WTC11 (cell line): ENCODE data around the gene ANKRD13D. TPM values are rescaled to one million over a fixed set of nuclear protein-coding genes. Genes with fewer than 3 reads are reported as not detected.

ENCODE experiments used
- ATAC-seq: fragments of 200-7000 bp; cut with Tn5 transposase; 2 replicates; pipeline ENCODE4 v1.10.0; 2021; ENCODE audit warnings: mild to moderate bottlenecking, moderate library complexity
- CTCF ChIA-PET: fragments of 300-600 bp; sonication (Branson Sonifier 250); formaldehyde crosslinking; loops from one replicate; lab custom pipeline; 2021; ENCODE audit warnings: antibody characterized with exemption; lab: Charles Lee
- POLR2A ChIA-PET: fragments of 350-600 bp; sonication (Branson Sonifier 250); formaldehyde crosslinking; loops from one replicate; lab custom pipeline; 2021; ENCODE audit warnings: antibody characterized with exemption; lab: Charles Lee
- DNase-seq: peaks from one replicate; pipeline ENCODE4 v3.0.0; 2021; ENCODE audit warnings: low spot score
- H3K27ac Mint-ChIP-seq: 2 replicates; pipeline ENCODE4 v1.8.0; 2021; ENCODE audit warnings: mixed read lengths
- H3K27me3 Mint-ChIP-seq: 2 replicates; pipeline ENCODE4 v1.8.0; 2021; ENCODE audit warnings: low read depth, mild to moderate bottlenecking, moderate library complexity, mixed read lengths
- H3K36me3 Mint-ChIP-seq: 2 replicates; pipeline ENCODE4 v1.8.0; 2021; ENCODE audit warnings: mixed read lengths
- H3K4me1 Mint-ChIP-seq: 2 replicates; pipeline ENCODE4 v1.8.0; 2022; ENCODE audit warnings: mixed read lengths
- H3K4me3 Mint-ChIP-seq: 2 replicates; pipeline ENCODE4 v1.8.0; 2021; ENCODE audit warnings: mild to moderate bottlenecking, moderate library complexity, mixed read lengths
- H3K9me3 Mint-ChIP-seq: 2 replicates; pipeline ENCODE4 v1.8.0; 2021; ENCODE audit warnings: mixed read lengths
- EMX1 ChIP-seq: fragments of 250-450 bp; sonication (Bioruptor Pico); IDR thresholded peaks from 2 replicates; pipeline ENCODE4 v1.8.0; 2021; ENCODE audit warnings: mild to moderate bottlenecking
- ETV6 ChIP-seq: sonication (generic); formaldehyde crosslinking; IDR thresholded peaks from 2 replicates; pipeline ENCODE4 v1.8.1; 2022; ENCODE audit warnings: mild to moderate bottlenecking, missing genetic modification reagents
- GABPB1 ChIP-seq: sonication (generic); formaldehyde crosslinking; IDR thresholded peaks from 2 replicates; pipeline ENCODE4 v1.8.1; 2023; ENCODE audit warnings: mild to moderate bottlenecking, missing genetic modification reagents
- MXD4 ChIP-seq: fragments of 250-450 bp; sonication (Bioruptor Pico); IDR thresholded peaks from 2 replicates; pipeline ENCODE4 v1.8.0; 2021; ENCODE audit warnings: mild to moderate bottlenecking, moderate library complexity, borderline replicate concordance
- MYBL2 ChIP-seq: sonication (generic); formaldehyde crosslinking; IDR thresholded peaks from 2 replicates; pipeline ENCODE4 v1.8.1; 2023; ENCODE audit warnings: mild to moderate bottlenecking, moderate library complexity, missing genetic modification reagents
- OVOL2 ChIP-seq: fragments of 250-450 bp; sonication (Bioruptor Pico); IDR thresholded peaks from 2 replicates; pipeline ENCODE4 v1.9.0; 2021; ENCODE audit warnings: mild to moderate bottlenecking, borderline replicate concordance
- RORB ChIP-seq: fragments of 250-450 bp; sonication (Bioruptor Pico); IDR thresholded peaks from 2 replicates; pipeline ENCODE4 v1.9.0; 2021; ENCODE audit warnings: mild to moderate bottlenecking
- ZNF121 ChIP-seq: sonication (generic); formaldehyde crosslinking; IDR thresholded peaks from 2 replicates; pipeline ENCODE4 v1.8.0; 2023; ENCODE audit warnings: missing genetic modification reagents
- ZNF317 ChIP-seq: sonication (generic); formaldehyde crosslinking; IDR thresholded peaks from 2 replicates; pipeline ENCODE4 v1.8.1; 2023; ENCODE audit warnings: low read depth, mild to moderate bottlenecking, moderate library complexity, missing genetic modification reagents, borderline replicate concordance
- total RNA-seq: library from RNA; stranded (reverse); gene quantifications from 3 replicates; pipeline ENCODE4 v1.2.3, GENCODE V29; 2021
- TF ChIP-seq, protein P1 (sequence below): fragments of 250-450 bp; sonication (Bioruptor Pico); IDR thresholded peaks from 2 replicates; pipeline ENCODE4 v1.9.0; 2021; ENCODE audit warnings: moderate library complexity, mild to moderate bottlenecking, inconsistent platforms, borderline replicate concordance
- TF ChIP-seq, protein P2 (sequence below): sonication (generic); formaldehyde crosslinking; IDR thresholded peaks from 2 replicates; pipeline ENCODE4 v1.8.0; 2022; ENCODE audit warnings: mild to moderate bottlenecking, missing genetic modification reagents
- TF ChIP-seq, protein P3 (sequence below): sonication (generic); formaldehyde crosslinking; IDR thresholded peaks from 2 replicates; pipeline ENCODE4 v1.8.1; 2023; ENCODE audit warnings: mild to moderate bottlenecking, missing genetic modification reagents, moderate library complexity
- TF ChIP-seq, protein P4 (sequence below): sonication (generic); formaldehyde crosslinking; IDR thresholded peaks from 2 replicates; pipeline ENCODE4 v1.8.0; 2023; ENCODE audit warnings: missing genetic modification reagents
- TF ChIP-seq, protein P5 (sequence below): sonication (generic); formaldehyde crosslinking; IDR thresholded peaks from 2 replicates; pipeline ENCODE4 v1.8.1; 2023; ENCODE audit warnings: mild to moderate bottlenecking, missing genetic modification reagents

The ANKRD13D gene
- total RNA-seq, 1 experiment from 2014 or later = 55.5 TPM

DNA sequence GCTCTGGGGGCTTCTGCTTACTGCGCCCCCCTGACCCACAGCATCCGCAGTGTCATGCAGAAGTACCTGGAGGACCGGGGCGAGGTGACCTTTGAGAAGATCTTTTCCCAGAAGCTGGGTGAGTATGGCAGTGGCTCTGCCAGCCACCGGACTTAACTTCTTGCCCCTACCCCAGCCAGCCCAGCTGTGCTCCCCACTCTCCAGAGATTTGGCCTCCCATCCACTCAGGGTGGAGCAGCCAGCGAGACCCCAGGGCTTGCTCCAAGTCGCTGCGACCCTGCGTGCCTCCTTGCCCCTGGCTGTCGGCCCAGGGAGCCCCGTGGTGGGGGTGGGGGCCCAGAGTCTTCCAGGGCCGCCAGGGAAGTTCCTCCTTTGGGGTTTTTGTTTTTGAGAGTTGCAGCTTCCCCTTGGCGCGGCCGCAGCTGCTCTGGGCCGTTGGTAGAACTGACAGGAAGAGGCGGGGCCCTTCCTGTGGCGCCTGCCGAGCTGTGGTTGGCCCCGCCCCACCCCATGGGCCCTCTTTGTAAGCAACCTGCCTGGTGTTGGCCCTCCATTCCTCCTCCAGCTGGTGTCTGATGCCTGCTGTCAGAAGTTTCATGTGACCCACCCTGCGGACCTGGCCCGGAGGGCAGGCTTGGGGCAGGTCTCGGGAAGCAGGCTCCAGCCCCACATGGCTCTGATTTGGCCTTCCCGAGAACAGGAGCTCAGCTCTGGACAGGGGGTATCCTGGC lies 11.7 kb upstream of the ANKRD13D start (continued):
- no peak for TF ChIP-seq ZNF317 (CRISPR knock-in tag)
- TF ChIP-seq MYBL2 = 0 out of 2 replicates have a peak, but pooled peaks have one; percentile 16
- TF ChIP-seq, protein P1, sequence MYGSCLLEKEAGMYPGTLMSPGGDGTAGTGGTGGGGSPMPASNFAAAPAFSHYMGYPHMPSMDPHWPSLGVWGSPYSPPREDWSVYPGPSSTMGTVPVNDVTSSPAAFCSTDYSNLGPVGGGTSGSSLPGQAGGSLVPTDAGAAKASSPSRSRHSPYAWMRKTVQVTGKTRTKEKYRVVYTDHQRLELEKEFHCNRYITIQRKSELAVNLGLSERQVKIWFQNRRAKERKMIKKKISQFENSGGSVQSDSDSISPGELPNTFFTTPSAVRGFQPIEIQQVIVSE (CRISPR knock-in tag) = no peak
- TF ChIP-seq RORB (CRISPR knock-in tag) = no peak
- TF ChIP-seq ZNF121 (CRISPR knock-in tag) = no peak

DNA sequence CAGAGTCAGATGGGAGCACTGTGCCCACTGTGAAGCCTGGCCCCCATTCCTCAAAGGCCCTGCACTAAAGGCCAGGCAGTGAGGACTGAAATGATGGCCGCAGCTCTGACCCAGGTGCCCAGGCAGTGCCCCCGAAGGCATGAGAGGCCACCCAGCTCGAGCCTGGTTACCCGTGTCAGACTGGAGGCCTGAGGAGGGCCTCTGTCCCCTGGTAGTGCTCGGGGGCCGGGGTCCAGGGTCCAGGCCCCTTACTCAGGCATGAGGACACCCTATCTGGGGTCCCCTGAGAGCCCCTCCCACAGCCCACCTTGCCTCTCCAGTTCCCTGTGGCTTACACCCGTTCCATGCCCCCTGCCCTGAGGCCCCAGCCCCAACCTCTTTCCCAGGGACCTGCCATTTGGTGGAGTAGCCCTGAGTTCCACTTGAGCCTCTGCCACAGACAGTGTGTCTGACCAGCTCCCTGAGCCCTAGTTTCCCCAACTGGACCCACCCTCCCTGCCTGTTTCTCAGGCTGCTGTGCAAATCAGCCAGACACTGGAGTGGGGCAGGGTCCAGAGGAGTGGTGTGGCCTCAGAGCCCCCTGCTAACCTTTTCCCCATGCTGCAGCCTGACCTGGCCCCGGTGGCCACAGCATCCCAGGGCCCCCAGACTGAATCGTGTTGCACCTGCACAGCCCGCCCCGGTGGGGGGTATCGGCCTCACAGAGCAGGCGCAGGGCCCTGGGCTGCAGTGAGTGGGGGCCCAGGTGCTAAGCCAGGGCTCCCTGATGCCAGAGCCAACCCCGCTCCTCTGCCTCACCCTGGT lies 10.8 kb upstream of the ANKRD13D start:
- Mint-ChIP-seq H3K27me3 (no peaks in the 10 kb centered on the region), H3K4me3 (no peak overlapping the region), H3K9me3 (no peaks in the 10 kb centered on the region), H3K27ac (no peak overlapping the region), H3K36me3 (peaks cover 18% of the 10 kb centered on the region), H3K4me1 (peaks cover 26% of the 10 kb centered on the region)
- no peak for ATAC-seq
- DNase-seq = no peak
- TF ChIP-seq, protein P1 (CRISPR knock-in tag) = no peak
- TF ChIP-seq, protein P2, sequence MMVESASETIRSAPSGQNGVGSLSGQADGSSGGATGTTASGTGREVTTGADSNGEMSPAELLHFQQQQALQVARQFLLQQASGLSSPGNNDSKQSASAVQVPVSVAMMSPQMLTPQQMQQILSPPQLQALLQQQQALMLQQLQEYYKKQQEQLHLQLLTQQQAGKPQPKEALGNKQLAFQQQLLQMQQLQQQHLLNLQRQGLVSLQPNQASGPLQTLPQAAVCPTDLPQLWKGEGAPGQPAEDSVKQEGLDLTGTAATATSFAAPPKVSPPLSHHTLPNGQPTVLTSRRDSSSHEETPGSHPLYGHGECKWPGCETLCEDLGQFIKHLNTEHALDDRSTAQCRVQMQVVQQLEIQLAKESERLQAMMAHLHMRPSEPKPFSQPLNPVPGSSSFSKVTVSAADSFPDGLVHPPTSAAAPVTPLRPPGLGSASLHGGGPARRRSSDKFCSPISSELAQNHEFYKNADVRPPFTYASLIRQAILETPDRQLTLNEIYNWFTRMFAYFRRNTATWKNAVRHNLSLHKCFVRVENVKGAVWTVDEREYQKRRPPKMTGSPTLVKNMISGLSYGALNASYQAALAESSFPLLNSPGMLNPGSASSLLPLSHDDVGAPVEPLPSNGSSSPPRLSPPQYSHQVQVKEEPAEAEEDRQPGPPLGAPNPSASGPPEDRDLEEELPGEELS (CRISPR knock-in tag) = 0 out of 2 replicates have a peak, but pooled peaks have one; percentile 39
- TF ChIP-seq GABPB1 (CRISPR knock-in tag) = no peak
- ChIA-PET POLR2A (interaction anchor here (1.1 to 2.2 kb wide), 2 partner anchors 11 to 23 kb away, joined by 3 to 15 read pairs; partner anchors contain the start of gene ANKRD13D), CTCF (interaction anchor here (1.0 to 2.8 kb wide), 11 partner anchors 8 to 111 kb away, joined by 3 to 27 read pairs (median 4); partner anchors contain the start of genes ANKRD13D and GRK2)

DNA sequence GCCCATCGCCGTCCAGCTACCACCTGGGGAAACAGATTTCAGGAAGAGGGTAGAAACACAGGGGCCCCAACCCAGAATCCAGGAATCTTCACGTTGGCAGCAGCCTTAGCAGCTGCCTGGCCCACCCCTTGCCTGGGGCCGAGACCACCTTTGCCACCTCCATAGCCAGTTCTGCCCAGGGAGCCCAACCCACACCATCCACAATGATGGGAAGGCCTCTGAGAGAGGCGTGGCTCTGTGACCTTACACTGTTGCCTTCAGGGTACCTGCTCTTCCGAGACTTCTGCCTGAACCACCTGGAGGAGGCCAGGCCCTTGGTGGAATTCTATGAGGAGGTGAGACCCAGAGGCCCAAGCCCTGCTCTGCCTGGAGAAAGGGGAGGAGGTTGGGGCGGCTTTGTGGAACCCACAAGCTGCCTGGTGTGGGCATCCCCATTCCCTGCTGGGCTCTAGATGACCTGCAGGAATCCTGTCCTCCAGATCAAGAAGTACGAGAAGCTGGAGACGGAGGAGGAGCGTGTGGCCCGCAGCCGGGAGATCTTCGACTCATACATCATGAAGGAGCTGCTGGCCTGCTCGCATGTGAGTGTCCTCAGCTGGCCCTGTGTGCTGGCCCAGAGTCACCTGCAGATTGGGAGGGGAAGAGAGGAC lies 10.0 kb upstream of the ANKRD13D start:
- ChIA-PET POLR2A (no interaction called here), CTCF (interaction anchor here (0.9 to 2.2 kb wide), 2 partner anchors 10 to 17 kb away, joined by 3 to 26 read pairs; partner anchors contain the start of gene ANKRD13D)
- Mint-ChIP-seq H3K4me3 (no peak overlapping the region), H3K27ac (peak overlapping the region; percentile 57), H3K36me3 (peaks cover 18% of the 10 kb centered on the region), H3K4me1 (peaks cover 26% of the 10 kb centered on the region), H3K9me3 (no peaks in the 10 kb centered on the region), H3K27me3 (no peaks in the 10 kb centered on the region)
- DNase-seq (no peak), ATAC-seq (no peak)
- TF ChIP-seq MXD4 (CRISPR knock-in tag) (no peak), OVOL2 (CRISPR knock-in tag) (no peak), ETV6 (CRISPR knock-in tag) (no peak), EMX1 (no peak)
- TF ChIP-seq, protein P3, sequence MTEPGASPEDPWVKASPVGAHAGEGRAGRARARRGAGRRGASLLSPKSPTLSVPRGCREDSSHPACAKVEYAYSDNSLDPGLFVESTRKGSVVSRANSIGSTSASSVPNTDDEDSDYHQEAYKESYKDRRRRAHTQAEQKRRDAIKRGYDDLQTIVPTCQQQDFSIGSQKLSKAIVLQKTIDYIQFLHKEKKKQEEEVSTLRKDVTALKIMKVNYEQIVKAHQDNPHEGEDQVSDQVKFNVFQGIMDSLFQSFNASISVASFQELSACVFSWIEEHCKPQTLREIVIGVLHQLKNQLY (CRISPR knock-in tag) = no peak
- TF ChIP-seq, protein P4, sequence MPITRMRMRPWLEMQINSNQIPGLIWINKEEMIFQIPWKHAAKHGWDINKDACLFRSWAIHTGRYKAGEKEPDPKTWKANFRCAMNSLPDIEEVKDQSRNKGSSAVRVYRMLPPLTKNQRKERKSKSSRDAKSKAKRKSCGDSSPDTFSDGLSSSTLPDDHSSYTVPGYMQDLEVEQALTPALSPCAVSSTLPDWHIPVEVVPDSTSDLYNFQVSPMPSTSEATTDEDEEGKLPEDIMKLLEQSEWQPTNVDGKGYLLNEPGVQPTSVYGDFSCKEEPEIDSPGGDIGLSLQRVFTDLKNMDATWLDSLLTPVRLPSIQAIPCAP (CRISPR knock-in tag) = no peak
- TF ChIP-seq, protein P5, sequence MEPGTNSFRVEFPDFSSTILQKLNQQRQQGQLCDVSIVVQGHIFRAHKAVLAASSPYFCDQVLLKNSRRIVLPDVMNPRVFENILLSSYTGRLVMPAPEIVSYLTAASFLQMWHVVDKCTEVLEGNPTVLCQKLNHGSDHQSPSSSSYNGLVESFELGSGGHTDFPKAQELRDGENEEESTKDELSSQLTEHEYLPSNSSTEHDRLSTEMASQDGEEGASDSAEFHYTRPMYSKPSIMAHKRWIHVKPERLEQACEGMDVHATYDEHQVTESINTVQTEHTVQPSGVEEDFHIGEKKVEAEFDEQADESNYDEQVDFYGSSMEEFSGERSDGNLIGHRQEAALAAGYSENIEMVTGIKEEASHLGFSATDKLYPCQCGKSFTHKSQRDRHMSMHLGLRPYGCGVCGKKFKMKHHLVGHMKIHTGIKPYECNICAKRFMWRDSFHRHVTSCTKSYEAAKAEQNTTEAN (CRISPR knock-in tag) = no peak
